ENCODE results near the gene GNAO1.

The GNAO1 gene

DNA sequence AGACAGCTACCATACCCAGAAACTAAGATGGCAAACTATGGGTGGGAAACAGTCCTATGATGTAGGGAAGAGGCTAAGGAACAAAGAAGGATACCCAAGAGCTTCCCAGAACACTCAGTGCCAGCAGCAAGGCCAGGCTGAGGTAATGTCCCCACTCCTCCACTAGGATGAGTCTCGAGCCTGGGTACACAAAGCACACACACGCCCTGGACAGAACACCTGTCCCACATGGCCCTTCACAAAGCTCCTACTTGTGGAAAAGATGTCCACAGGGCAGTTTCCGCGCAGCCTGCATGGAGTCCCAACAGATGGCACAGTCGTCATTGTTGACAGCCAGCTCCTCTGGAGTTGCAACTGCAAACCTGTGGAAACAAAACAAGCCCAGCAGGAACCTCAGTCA is 210.2 kb downstream of the GNAO1 start:
- no peak for DNase-seq (ENCODE audit: low spot score)

DNA sequence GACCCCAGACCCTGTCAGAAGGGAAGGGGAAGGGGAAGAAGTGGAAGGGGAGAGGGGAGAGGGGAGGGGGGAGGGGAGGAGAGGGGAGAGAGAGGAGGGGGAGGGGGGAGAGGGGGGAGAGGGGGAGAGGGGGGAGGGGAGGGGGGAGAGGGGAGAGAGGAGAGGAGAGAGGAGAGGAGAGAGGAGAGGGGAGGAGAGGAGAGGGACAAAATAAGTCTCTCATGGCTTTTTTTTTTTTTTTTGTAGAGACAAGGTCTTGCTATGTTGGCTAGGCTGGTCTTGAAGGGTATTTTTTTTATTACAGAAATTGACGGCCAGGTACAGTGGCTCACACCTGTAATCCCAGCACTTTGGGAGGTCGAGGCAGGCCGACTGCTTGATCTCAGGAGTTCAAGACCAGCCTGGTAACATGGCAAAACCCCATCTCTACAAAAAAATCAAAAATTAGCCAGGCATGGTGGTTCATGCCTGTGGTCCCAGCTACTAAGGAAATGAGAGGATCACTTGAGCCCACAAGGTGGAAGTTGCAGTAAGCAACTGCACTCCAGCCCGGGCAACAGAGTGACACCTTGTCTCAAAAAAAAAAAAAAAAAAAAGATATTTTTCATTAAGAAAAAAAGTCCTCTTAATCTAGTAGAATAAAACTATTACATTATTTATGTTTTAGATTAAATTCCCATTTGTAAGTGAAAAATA is 214.8 kb downstream of the GNAO1 start:
- DNase-seq (ENCODE audit: low spot score): no peak

Data from CD4-positive, alpha-beta T cell treated with Interleukin-6 at 100 ng/mL for 8 hours (primary cell).